8988T (cell line): ENCODE data around the gene CDH2.

Experiments used
- DNase-seq: peaks from one replicate; pipeline ENCODE4 v3.0.0; 2011

The CDH2 gene

DNA sequence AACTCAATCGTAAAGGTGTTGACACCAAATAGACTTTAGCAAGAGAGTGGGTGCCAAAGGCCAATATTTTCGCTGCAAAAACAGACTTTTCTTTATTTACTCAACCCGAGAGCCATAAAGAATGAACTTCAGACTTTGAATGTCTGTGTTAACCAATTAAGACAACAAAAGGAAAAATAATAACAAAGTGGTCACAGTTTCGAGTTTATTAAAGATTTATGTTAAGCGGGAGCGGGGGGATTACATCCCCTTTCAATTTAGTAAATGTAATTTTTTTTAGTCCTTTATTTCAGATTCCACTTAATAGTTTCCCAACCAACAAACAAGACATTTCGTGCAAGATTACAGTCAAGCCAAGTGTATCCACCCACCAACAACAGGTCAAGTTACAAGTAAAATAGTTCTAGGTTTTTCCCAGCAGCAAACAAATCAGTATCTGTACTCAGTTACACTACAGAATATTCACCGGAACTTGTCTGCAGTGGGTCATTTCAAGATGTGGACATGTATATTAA is 9.0 kb downstream of the CDH2 start:
- DNase-seq = no peak

DNA sequence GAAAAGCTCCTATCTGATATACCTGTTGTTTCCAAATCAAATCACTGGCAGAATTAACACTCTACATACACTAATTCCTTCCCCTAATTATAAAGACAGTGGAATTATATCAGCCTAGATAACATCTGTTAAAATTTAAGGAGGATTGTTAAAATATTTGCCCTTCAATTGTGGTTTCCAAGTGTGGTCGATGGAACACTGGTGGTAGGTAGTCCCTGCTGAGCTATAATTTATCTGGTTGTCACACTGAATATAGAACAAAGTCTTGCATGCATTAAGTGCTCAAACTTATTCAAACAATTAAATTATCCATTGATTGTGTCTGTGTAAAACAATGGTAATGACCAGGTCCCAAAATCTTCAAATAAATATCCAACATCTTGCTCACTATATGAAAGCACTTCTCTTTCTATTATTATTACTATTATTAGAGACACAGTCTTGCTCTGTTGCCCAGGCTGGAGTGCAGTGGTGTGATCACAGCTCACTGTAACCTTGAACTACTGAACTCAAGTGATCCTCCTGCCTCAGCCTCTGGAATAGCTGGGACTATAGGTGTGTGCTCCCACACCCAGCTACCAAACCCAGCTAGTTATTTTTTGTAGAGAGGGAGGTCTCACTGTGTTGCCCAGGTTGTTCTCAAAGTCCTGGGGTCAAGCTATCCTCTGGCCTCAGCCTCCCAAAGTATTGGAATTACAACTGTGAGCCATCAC is 12.0 kb downstream of the CDH2 start:
- DNase-seq = no peak

DNA sequence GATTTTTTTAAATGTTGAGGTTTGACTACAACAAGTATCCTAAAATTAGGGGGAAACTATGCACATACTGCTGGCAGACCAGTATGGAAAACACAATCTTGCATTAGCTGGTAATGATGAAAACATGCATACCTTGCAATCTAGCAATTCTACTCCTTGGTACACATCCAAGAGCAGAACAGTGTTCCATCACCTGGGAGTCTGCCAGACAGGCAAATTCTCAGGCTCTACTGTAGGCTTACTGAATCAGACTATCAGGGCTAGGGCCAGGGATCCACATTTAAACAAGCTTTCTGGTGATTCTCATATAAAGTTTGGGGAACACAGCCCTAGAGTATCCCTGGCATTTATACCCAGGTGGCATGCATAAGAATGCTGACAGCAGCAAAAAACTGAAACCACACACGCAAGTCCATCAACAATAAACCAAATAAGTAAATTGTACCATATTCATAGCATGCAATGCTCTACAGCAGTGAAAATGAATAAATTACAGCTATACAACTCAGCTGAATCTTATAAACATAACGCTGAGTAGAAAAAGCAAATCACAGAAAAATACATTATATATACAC is 13.6 kb downstream of the CDH2 start:
- DNase-seq = no peak

DNA sequence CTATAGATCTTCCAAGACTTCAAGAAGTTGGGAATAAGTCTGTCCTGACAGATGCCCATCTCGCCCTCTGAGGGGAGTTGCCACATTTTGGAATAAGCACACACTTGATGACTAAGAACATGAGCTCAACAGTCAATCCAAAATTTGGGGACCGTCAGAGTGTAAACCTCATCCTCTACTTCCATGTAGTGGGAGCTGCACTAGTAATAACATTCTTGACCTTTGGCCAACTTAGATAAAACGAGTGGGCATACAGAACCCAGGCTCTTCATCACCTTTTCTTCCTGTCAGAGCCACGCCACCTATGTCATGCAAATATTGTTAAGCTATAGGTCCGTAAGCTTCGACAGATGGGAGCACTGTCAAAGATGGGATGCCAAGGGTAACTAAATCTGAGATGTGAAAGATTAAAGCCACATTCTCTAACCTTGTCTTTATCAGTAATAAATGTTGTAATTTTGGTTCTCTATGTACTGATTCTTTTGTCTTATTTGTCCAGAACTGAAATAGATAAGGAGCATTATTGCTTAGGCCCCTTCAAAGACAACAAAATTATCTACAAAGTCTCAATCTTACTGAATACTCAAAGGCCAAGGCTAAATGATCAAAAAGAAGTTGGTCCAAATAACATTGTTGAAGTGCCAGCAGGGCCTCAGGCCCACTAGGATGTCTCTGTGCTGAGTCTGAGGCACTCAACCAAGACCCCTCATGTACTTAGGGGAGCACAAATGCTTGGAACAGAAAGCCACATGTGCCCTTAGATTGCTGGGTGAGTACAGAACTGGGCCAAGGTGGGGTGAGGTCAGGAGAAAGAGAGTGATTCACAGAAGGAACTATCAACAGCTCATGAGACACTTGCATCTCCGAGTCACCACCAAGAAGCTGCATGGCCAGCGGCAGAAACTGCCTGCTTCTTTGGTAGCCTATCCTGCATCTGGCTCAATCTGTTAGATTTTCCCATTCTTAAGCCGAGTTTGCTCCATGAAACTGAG is 15.0 kb downstream of the CDH2 start:
- DNase-seq = no peak

DNA sequence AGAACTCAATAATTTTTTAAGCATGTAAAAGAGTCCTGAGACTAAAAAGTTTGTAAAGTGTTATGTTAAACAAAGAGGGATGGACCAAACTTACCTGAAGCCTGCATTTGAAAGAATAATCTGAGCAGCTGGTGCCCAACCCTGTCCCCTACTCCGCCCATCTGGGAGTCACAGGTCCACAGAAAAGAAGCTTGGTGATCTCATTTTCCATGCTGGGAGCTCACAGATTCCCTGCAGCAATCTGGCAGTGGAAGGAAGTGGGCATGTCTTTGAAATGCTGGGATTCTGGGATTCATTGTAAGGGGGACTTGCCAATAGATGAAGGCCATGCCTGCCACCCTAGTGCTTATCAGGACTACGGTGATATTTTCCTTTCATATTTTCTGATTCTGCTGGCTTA is 17.9 kb downstream of the CDH2 start:
- DNase-seq = no peak

DNA sequence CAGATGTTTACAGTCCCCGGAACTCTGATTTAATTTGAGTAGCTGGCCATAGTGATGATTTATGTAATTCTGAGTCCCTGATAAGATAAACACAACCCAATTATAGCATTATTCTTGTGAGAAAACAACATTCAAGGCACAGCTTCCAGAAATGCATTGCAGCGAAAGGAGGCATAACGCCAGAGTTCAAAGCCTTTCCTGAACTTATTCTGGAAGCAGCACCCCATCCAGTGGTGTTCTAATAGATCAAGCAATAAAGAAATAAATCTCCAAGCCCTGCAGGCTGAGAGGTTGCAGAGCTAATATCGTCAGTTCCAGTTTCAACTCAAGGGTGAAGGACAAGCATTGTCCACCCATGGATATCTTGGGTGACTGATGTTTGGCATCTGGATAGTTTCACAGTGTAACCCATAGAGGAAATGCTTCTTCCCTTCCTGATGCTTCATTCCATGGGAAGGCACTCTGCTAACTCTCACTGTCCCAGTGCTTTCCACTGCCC is 18.8 kb downstream of the CDH2 start:
- DNase-seq = no peak

DNA sequence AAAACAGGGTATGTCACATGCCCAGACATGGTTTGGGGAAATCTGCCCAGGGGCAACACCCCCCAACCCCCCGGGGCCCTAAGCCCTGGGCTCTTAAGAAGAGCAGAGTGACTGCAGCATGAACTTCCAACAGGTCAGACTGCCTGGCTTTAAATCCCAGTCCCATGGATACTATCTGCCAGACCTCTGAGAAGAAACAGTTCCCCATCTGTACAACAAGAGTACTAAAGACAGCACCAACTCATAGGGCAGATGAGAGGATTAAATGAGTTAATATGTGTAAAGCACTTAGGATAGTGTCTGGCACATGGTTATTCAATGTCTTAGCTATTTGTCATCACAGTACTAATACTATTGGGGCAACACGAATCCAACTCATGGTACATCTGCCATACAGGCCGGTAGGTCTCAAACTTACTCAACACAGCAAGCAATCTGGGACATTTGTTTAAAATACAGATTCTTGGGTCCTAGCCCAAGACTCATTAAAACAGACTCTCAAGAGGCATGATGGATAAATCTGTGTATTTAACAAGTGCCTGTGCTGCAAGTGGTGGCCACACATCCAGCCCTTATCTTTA is 23.4 kb downstream of the CDH2 start:
- no peak for DNase-seq

DNA sequence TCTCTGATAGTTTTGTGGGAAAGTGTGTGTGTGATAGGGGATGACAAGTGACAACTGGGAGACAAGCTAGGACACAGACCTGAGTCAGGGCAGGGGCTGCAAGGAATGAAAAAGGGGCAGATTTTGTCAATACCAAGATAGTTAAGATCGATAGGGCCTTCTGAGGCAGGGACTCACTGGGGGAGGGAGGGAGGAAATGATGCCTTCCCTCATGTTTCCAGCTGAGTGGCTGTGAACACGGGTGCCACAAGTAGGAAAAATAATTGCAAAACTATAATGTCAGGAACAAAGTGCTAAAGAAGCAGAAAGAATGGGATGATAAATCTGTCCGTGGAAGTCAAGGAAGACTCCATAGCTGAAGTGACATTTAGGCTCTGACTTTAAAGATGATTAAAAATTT is 24.2 kb downstream of the CDH2 start:
- no peak for DNase-seq

DNA sequence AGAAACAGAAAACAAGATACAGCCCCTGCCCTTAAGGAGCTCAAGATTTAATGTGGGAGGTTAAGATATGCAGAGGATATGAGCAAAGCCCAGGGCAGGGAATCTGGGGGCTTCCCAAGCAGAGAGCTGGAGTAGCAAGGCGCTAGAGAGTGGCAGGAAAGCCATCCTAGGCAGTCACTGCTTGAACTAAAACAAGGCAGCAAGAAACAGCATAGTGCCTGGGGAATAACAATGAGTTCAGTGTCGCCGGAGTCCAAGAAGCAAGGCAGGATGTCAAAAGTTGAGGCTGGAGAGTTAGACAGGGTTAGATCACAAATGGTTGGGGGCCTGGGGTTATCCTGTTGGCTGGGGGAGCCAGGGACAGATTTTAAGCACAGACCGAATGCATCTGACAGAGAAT is 24.6 kb downstream of the CDH2 start:
- no peak for DNase-seq

DNA sequence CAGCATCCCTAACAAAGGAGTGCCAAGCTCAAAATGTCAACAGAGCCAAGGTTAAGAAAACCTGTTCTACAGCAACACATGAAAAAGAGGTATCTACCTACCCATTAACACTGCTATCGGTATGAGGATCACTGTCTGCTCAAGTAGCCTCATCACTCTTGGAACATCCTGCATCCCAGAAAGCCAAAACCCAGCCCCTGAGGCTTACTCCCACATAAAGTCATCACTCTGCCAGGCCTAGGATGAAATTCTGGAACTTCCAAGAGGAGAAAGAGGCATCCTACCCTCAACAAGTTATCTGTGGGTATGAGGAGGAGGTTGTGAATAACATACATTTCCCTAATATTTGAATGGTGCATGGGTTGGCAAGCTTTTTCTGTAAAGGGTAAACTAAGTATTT is 25.5 kb downstream of the CDH2 start:
- no peak for DNase-seq

DNA sequence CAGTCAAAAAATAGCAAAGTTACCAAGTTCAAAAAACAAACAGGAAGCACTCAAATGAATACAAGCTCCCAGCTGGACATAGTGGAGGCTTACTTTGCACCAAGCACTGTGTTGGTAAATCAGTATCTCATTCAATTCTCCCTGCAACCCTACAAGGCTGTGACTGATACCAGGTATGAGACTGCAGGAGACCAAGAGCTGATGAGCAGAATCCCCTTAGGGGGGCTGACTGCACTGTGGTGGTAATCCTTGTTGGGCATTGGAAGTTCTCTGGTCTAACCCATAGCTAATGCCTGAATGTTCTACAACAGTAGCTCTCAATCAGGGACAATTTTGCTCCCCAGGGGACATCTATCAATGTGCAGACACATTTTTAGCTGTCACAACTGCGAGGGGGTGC is 26.0 kb downstream of the CDH2 start:
- no peak for DNase-seq

DNA sequence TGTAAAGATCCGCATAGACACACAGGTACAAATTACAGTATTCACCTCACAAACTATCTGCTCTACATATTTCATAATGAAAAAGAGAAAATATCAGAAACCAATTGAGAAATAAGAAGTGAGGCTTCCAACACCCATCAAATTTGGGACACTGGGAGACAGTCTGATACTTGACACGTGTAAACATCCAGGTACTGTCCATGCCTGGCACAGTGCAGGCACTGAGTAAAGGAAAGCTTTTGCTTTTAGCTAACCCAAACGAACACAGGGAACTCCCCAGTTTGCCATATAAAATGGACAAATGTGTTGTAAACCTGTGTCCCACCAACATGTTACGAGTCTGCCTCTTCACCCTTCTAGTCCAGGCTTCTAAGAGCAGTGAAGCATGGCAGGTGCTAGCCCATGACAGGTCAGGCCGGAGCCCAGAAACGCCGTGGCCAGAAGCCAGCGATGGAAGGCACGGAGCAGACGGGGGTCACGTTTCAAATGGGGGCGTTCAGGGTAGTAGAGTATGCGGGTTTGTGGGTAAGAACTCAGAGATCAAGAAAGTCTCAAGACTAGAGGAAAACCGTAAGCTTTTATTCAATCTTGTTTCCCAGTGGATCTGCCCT is 27.0 kb downstream of the CDH2 start:
- DNase-seq = no peak

DNA sequence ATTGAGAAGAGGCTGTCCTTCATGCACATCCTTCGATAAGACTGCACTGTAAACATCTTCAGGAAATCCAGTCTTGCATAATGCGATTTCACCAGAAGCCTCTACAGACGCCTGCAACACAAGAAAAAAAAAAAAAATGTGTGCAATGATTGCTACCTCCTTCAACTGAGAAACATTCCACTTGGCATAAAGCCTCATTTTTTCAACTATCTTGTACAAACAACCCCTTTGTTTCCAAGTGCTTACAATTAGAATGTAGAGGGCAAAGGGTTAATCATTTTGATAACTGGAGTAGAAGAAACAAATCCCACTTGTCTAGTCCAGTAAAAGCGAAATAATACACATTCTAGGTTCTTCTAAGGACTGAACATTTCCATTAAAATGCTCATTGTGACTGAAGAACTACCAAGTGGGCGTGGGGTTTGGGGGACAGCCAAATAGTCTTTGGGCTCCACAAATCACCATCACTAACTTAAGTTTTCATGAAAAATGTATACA is 29.2 kb downstream of the CDH2 start:
- DNase-seq = no peak

DNA sequence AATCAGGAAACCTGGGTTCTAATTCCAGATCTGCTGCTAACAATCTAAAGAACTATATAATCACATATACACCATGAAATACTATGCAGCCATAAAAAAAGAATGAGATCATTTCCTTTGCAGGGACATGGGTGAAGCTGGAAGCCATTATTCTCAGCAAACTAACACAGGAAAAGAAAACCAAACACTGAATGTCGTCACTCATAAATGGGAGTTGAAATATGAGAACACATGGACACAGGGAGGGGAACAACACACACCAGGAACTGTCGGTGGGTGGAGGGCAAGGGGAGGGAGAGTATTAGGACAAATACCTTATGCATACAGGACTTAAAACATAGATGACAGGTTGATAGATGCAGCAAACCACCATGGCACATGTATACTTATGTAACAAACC is 33.2 kb downstream of the CDH2 start:
- DNase-seq = no peak

DNA sequence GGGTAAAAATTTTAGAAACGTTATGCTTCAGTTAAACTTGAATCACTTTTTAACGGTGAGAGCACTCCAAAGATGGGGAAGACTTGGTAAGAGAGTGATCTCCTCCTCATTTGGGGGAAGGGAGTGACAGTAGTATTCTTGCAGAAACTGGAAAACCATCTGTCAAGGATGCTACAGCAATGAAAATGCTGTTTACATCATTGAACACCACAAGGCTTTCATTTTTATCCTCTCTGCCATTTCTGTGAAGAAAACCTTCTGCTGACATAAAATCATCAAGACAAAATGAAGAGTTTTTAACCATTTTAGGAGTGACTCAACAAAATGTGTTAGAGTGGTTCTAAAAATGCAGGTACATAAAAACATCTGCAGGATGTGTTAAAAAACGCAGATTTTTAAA is 38.1 kb downstream of the CDH2 start:
- DNase-seq = no peak

DNA sequence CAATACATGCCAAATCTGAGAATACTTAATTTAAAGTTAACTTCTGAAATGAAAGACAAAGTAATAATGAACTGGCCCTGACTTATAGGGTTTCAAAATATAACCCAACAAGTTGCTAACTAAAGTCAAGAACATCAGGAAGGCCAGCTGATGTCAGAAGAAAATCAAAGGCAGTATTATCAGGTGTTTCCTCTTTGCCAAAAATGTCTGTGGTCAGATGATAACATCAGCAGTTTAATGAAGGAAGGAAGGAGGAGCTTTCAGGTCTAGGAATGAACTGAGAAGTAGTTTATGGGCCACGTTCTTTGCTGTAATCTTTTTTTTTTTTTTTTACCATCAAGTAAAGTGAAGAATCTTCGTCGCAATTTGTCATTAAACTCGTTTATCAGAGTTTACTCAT is 40.9 kb downstream of the CDH2 start:
- DNase-seq = no peak

DNA sequence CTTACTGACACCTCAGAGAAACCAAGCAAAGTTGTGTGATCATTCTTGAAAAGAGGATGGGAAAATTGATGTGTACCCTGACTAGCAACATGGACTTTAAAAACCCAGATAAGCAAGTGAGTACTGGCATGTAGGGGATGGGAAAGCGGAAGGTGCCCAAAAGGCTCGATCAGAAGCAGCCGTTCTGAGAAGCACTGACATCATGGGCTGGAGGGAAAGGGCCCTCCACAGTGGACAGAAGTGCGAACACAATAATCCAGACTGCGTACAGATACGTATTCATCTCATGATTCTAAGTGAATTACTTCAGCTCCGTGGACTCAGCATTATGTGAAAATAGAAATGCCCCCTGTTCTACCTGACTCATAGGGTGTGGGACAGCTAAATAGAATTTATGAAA is 42.2 kb downstream of the CDH2 start:
- DNase-seq = no peak

DNA sequence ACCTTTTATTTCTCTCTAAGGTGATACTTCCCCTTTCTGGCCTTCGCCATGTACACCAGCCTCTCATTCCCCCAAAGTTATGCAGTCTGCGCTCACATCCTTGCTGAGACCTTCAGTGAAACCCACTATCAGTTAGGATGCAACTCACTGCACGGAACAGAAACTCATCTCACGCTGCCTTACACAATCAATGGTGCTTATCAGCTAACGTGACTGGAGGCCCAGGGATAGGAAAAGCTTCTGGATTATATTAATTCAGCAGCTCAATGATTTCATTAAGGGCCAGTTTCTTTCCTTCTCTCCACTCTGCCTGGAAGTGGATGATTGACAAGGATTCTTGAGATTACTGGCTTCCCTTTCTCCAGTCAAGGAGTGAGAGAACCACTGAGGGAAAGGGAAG is 44.8 kb downstream of the CDH2 start:
- no peak for DNase-seq

DNA sequence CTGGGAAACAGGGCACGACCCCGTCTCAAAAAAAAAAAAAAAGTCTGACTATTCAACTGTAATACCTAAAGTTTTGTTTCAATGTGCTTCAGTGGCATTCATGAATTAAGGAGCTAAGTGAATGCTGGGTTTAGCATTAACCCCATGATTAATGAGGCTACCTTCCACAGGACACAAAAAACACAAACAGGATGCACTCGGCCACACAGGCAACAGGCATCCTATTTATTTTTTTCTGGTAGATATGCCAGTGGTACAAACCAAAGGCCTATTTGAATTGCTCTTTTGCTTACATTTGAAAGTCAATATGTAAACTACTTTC is 48.3 kb downstream of the CDH2 start:
- no peak for DNase-seq

DNA sequence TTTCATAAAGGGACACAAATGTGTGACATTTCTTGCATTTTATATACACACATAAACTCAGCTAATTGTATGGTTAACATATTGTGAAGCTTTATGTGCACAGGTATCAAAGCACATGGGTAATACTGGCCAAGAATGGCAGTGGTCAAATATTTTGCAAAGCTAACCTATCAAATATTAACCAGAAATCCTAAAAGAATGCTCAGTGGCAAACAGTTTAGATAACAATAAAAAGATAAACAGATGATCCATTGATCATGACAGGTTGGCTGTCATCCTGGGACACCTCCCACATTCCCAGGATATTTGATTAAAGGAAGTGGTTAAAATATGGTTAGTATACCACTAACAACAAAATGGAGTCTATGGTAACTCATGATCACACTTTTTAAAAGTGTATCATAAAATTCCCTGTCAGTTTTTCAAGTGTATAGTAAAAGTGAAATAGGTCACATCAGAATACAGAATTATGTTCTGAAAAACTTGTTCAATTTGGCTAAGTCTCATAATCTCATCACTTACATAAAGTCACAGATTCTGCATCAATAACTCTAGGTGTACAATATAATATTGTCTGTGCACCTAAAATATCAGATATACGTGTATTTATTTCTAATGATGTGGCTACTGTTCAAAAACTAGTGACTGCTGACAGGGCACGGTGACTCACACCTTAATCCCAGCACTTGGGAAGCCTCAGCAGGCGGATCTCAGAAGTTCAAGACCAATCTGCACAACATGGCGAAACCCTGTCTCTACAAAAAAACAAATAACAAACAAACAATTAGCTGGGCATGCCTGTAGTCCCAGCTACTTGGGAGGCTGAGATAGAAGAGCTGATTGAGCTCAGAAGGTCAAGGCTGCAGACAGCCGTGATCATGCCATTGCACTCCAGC is 48.9 kb downstream of the CDH2 start:
- DNase-seq = no peak

DNA sequence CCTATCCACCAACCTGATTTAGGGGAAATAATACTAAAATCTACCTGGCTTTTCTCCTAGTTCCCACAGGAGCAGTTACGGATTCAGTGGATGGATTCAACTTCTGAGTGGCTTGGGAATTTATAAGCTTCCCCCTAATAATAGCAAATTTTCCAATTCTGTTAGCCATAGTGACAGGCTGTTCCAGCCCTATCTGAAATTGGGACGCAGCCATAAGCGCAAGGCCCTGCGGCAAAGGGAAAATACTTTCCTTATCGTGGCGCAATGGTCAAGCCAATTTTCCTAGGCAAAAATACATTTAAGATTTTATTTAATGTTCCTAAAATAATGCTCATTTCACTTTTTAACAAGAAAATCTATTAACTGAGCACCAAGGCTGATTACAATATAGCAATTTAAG is 49.7 kb downstream of the CDH2 start:
- no peak for DNase-seq

DNA sequence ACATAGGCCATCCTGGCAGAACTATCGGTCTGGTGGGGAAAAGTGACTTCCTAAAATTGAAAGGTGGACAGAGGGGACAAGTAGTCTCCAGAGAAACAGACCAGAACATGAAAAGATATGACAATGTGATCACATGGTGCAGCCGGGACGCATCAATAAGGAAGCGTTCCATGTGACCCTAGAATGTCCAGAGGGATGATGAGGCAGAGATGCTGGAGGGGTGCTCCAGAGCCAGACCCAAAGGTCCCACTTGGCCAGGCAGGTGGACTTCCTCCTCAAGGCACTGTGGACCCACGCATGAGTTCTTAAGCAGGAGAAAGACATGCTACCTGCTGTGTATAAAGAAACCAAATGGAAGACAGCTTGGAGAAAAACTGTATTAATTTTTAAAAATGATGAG is 50.2 kb downstream of the CDH2 start:
- no peak for DNase-seq
